NCI-H2029 treated with DMSO at 0.1 percent for 48 hours (cell line): ENCODE results near the gene TNFRSF1A.

Experiments
- DNase-seq: peaks from one replicate; lab custom pipeline; 2025; lab: John Stamatoyannopoulos, UW

Gene TNFRSF1A

DNA sequence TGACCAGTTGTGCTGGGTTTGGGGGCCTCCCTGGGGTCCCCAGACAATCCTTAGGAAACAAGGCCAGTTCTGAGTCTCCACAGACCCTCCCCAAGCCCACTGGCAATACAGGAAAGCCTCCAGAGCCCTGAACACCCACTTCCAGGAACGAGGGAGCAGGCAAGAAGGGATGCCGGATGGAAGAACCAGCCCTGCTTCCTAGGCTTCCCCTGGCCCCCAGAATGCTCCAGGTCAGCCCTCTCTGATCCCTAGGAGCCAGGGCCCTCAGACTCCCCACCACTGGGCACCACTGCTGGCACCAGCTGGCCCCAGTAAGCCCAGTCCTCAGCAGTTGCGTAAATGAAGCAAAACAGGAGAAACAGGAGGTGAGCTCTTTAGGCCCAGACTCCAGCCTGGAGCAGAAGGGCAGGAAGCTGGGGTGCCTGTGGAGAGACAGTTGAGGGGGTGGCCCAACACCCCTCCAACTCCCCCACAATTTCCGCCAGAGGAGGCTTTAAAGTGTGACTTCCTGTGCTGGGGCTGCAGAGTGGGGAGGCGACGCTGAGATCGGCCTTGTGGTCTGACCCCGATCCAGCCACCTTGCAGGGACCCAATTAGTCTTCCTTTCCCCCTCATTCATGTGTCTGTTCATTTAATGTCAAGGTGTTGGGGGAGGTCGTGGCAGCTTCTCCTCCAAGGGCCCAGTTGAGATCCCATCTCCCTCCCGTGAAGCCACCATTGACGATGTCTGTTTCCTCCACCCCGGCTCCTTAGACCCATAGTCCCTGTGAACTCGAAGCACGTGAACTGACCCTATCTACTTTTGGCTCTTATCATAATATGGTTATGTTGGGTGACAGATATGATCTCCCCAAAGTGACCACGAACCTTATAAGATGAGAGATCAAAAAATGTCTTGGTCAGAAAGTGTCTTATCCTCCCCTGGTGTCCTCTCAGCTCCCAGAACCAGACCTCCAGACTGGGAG, 4.7 kb downstream of the TNFRSF1A start:
- no peak for DNase-seq

DNA sequence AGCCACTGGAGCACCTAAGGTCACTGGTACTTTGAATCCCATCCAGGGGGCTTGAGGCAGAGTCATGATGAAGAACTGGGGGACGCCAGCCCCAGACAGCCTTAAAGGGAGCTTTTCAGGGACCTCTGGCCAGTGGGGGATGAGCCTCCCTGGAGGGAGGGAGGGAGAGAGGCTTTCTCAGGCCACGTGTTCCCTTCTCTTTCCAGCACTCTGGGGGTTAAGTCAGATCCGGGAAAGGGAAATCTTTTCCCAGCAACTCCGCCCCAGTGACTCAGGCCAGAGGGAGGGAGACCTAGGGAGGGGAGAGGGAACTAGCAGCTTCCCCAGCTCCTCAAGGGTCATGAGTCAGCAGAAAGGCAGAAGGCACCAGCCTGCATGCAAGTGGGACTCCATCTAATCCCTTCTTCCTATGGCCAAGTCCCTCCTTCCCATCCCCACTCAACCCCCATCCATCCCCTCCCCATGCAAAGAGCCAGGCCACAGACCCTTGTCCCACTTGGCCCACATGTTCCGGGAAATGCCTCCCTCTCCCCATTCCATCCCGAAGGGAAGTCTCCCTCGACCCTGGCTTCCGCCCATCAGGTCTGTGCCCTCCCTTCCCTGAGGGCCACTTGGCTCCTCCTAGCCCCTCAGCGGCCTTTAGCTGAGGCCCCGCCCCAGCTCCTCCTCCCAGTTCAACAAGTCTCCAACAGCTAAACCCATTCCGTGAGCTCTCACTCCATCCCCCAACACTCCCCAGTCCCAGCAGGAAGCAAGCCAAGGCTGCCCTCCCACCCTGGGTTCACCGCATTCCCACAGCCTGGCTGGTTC, 5.6 kb downstream of the TNFRSF1A start:
- DNase-seq = peak; percentile 73

DNA sequence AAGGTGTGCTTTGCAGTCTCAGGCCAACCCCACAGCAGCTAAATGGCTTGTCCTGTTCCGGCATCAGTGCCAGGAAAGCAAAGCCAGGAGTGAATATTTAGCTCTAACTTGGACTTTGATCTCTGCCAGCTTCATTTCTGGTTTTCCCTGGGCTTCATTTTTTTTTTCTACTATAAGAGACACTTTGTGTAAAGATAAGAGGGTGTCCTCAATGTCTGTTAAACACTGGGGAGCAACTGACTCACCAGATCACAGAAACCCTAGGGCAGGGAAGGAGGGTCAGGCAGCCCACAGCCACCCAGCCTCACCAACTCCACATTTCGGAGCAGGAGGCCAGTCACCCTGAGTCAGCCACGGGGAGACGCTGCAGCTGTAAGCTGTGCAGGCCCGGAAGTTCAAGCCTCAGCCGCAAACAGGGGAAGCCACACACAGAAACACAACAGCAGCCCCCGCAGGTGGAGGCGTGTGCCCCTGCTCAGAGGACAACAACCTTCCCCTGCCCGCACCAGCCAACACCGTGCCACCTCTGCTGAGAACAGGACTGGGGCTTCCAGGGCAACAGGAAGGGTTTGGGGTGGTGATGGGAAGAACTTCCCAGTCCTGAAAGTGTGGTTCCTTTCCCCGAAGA, 6.3 kb downstream of the TNFRSF1A start:
- DNase-seq = no peak

DNA sequence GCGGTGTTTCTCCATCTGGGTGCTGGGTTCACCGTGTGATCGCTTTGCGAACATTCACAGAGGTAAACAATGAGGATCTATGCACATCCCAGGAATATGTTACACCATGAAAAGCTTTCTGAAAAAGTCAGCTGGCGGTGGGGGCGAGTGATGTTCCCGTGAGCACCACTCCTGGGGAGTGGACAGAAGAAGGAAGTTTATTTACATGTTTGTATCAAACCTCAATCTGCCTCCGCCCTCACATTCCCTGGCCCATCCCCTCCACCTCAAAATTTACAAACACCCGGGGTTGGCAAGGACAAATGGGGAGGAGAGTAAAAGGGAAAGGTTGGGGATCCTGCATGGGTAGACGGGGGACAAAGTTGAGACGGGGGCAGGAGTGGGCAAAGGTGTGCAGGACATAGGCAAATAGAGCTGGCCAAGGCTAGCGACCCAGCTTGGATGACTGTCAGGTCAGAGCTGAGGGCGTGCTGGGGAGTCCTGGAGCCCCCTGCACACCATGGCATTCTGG, 6.9 kb downstream of the TNFRSF1A start:
- no peak for DNase-seq

DNA sequence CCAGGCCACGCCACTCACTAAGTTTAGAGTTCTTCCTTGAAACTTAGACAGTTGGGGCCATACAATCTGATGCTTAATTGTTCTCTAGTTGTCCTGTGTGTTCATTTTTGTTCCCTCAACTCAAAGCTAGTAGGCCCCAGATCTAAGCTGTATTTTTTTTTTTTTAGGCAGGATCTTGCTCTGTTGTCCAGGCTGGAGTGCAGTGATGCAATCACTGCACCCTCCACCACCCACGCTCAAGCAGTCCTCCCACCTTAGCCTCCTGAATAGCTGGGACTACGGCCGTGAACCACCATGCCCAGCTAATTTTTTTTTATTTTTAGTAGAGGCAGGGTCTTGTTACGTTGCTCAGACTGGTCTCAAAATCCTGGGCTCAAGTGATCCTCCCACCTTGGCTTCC, 7.5 kb downstream of the TNFRSF1A start:
- DNase-seq = no peak

DNA sequence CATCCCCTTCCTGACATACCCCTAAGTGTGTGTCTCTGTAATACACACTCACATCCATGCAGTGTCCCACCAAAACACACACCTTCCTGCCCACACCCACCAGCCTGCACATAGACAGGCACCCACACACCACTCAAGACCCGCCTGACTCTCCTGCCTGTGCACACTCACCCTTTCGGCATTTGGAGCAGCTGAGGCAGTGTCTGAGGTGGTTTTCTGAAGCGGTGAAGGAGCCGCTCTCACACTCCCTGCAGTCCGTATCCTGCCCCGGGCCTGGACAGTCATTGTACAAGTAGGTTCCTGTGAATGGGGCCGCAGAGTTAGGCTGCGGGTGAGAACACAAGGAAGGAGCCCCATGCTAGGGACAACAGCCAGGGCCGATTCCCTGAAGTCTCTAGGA, 8.3 kb downstream of the TNFRSF1A start:
- DNase-seq = no peak

DNA sequence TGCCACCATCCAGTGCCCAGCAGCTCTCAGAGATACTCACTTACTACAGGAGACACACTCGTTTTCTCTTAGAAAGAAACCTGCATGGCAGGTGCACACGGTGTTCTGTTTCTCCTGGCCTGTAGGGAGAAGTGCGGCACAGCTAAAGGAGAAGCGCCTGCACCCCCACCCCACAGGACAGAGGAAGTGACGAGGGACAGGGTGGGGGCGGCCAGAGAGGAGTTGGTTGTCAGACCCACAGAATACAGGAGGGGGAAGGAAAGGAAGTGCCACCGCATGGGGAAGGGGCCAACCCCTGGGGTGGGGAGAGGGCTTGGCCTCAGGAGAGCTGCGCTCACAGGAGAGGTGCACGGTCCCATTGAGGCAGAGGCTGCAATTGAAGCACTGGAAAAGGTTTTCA, 8.8 kb downstream of the TNFRSF1A start:
- DNase-seq = no peak

DNA sequence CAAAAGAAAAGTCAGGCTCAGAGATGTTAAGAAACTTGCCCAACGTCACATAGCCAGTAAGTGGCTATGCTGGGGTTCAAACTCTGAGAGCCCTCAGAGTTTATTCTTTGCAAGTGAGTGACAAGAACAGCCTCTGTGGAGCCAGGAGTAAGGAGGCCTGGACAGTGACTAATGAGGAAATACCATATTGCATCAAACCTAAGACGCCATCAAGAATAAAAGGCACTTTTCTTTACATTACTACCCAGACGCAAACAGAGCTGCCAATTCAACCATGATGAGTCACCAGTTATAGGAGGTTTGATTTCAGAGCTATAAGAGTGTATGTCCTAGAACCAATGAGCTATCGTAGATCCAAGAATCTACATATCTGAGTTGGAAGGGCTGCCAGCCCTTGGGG, 9.4 kb downstream of the TNFRSF1A start:
- DNase-seq = no peak

DNA sequence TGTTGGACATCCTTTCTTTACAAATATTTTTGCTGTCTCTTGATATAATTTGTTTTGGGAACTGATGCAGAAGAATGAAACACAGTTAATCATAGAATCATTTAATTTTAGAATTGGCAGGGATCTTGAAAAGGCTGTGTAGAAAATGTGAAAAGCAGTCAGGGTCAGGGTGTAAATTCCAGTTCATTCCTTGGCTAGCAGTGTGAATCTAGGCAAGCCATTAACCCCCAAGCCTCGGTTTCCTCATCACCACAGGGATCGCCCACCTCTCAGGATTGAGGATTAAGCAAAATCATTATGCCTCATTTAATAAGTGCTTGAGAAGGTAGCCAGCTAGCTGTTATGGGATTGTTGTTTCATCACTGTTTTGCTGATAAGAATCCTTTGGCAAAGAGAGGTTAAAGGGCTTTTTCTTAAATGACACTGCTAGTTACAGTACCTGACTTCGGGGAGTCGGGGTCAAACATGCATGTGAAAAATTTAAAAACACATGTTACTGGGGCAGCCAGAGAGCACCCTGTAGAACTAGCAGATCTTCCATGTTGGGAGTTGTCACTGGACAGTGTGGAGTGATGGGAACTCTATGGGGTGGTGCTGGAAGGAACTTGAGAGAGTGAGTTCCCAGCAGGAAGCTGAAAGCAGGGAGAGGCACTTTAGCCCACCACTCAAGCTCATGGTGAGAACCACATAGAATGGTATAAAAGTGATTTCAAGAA, 10.7 kb downstream of the TNFRSF1A start:
- no peak for DNase-seq

DNA sequence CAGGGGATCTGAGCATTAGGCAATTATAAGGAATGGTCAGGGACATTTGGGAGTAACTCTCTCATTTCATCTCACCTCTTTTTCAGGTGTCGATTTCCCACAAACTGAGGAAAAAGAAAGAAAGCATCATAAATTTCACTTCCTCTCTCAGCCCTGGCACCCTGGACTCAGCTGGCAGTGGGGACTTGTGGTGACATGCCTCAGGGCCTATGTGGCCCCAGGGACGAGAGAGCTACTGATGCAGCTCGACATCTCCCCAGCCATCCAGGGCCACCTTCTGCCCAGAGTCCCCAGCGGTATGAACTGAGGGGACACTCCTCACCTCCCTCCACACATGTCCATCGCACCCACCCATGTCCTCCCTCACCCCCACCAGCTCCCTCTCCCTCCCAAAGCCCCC, 11.7 kb downstream of the TNFRSF1A start:
- DNase-seq = no peak

DNA sequence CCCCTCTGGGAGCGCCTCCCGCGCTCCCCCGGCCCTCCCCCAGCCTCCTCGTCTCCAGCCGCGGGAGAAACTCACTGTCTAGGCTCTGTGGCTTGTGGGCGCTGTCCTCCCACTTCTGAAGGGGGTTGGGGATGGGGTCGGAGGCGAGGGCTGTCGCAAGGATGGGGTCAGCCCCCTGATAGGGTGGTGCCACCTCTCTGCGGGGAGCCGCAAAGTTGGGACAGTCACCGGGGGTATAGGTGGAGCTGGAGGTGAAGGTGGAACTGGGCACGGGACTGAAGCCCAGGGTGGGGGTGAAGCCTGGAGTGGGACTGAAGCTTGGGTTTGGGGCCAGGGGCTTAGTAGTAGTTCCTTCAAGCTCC, 12.2 kb downstream of the TNFRSF1A start:
- DNase-seq = no peak

DNA sequence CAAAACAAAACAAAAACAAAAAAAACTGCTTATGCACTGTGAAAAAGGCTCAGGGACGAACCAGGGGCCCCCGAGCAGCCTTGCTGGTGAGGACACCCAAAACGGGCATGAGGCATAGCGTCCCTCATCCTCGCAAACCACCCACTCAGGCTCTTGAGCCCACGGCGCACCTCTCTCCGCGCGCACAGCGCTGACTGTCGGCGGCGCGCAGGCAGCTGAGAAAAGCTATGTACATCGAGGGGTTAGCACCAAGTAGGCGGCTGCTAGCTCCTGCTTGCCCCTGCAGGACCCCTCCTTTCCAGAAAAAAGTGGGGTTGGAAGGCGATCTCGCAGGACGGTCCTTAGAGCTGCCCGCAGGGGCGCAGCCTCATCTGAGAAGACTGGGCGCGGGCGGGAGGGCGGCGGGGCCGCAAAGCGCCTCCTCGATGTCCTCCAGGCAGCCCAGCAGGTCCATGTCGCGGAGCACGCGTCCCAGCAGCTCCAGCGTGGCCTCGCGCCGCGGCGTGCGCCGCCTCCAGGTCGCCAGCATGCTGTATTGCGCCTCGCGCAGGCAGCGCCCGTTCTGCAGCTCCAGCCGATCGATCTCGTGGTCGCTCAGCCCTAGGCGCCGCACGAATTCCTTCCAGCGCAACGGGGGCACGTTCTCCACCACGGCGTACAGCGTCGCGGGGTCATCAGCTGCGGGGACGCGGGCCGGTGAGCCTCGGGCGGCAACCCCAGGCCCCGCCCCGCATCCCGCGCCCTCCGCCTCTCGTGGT, 12.8 kb downstream of the TNFRSF1A start:
- DNase-seq = no peak

DNA sequence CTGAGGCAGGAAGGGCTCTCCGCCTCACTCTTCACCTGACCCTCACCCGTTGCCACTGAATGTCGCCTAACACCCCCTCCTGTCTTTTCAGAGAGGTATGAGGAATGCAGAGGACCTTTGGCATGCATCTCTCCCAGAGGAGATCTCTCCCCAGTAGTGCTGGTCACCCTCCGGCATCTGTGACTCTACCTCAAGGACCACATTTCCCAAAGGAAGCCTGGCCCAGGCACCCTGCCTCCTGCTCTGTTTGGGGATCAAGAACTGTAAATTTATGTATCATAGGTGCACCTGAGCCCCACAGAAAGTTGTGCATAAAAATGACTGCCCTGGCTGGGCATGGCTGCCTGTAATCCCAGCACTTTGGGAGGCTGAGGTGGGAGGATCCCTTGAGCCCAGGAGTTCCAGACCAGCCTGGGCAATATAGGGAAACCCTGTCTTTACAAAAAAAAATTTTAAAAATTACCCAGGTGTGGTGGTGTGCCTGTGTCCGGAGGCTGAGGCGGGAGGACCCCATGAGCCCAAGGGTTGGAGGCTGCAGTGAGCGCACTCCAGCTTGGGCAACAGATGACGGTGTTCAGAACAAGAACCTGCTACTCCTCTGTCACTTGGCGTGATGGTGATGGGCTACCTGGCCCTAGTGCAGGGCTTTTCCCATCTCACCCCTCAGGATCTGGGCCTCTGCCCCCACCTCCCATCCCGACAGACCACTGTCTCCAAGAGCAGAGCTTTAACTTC, 13.7 kb downstream of the TNFRSF1A start:
- DNase-seq = no peak

DNA sequence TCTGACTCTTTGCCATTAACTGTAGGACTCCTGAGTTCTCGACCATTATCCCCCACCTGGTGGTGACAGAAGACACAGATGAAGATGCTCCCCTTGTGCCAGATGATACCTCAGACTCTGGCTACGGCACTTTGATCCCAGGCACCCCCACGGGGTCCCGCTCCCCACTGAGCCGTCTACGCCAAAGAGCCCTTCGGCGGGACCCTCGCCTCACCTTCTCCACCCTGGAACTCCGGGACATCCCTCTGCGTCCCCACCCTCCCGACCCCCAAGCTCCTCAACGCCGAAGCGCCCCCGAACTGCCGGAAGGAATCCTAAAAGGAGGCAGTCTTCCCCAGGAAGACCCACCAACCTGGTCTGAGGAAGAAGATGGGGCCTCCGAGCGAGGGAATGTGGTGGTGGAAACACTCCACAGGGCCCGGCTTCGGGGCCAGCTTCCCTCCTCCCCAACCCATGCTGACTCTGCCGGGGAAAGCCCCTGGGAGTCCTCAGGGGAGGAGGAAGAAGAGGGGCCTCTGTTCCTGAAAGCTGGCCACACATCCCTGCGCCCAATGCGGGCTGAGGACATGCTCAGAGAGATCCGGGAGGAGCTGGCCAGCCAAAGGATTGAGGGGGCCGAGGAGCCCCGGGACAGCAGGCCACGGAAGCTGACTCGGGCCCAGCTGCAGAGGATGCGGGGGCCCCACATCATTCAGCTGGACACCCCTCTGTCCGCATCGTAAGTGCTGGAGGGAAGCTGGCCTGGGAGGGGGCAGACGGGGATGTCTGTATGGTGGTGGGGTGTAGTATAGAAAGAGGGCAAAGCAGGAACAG, 14.4 kb downstream of the TNFRSF1A start:
- no peak for DNase-seq

DNA sequence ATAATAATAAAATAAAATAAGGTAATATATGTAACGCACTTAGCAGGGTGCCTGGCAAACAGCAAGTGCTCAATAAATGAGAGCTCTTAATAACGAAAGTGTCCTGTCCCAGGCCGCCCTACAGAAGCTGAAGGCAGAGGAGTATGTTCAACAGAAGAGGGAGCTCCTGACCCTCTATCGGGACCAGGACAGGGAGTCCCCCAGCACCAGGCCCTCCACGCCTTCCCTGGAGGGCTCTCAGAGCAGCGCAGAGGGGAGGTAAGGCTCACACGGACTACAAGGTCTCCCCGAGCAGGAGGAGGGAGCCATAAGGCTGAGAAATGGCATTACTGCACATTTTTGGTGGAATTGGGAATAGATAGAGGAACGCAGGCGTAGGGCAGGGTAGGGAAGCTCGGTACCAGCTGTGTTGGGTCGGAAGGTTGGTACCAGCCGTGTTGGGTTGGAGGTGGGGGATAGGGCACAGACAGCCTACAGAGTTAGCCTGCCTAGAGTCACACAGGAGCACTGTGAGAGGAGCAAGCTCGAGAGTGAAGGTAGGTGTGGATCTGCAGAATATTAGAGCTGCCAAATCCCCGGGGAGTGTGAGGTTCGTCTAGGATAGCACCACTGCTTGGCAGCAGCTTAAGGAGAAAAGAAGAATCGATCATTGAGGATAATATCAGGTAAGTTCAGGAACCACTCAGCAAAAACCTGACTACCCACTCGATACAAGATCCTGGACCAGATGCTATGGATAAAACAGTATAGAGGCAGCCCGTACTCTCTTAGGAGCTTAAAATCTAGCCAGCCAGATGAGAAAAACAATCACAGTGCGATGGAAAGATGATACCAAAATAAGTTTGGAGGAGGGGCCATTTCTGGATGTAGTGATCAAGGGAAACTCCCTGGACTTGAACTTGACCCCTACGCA, 15.3 kb downstream of the TNFRSF1A start:
- DNase-seq = no peak

DNA sequence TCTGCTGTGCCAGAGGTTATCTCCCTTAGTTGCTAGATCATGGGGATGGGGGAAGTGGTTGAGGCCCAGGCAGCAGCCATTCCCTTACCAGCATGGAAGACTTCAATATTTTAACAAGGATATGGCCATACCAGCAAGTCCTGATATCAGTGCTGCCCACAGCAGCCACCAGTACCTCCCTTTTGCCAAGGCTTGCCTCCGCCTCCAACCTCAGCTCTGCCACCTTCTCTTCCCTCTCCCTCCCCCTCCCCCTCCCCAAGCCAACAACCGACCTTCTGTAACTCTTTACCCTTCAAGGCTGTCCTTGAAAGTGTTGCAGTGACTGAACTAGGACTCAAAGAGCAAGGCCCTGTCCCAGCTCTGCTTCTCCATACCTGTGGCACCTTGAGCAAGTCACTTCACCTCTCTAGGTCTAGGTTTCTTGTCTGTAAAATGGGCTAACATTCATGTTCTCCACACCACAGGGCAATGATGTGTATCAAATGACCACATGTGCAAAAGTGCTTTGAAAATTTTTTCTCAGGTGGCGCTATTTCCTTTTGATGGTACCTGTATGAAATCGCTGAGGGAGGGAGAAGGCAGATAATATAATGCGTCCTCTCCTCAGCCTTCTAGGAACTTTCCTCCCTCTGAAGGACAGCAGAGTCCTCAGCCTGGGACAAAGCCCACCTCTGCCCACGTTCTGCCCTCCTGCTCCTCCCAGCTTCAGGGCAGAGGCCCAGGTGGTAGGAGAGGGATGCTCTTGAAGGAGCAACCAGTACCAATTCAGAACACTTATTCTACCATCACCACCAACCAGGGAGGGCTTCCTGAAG, 16.7 kb downstream of the TNFRSF1A start:
- no peak for DNase-seq

DNA sequence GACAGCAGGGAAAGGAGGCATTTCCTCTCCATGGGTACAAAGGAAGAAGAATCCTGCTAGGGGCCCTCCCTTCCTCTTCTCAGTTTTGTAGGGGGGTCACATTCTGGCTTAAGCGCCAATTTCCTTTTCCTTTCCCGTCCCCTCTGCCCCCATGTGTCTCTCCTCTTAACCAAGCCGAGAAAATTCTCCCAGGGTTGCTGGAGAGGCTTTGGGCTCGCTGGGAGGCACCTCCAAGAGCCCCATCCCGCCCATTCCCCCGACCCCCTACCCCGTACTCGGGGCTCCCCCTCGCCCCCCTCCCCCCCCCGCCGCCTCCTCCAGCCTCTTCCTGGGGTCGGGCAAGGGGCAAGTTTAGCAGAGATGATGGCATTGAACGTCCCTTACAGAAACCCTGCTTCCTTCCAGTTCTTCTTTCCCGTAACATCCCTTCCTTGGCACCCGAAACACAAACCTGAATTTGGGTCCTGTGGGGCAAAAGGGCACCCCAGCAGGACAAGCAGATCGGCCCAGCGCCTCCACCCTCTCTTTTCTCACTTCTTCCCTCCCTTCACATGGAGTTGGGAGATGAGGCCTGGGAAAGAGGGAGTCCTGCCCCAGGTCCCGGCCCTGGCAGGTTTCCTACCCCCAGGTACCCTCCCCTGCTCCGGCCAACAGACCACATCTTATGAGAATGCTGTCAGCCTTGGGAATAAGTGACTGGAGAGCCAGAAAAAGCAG, 17.7 kb downstream of the TNFRSF1A start:
- DNase-seq = no peak
